HS-27A (cell line): ENCODE data around the gene DDX28.
"Not testable (repeated sequence)": the region's sequence is repeated elsewhere in the genome, so short reads cannot be mapped to it uniquely, and the experiment has no call there.

ENCODE experiments used
- DNase-seq: peaks from one replicate; pipeline ENCODE4 v3.0.0-alpha.2; 2012; ENCODE audit warnings: low read depth, missing footprints

The DDX28 gene

DNA sequence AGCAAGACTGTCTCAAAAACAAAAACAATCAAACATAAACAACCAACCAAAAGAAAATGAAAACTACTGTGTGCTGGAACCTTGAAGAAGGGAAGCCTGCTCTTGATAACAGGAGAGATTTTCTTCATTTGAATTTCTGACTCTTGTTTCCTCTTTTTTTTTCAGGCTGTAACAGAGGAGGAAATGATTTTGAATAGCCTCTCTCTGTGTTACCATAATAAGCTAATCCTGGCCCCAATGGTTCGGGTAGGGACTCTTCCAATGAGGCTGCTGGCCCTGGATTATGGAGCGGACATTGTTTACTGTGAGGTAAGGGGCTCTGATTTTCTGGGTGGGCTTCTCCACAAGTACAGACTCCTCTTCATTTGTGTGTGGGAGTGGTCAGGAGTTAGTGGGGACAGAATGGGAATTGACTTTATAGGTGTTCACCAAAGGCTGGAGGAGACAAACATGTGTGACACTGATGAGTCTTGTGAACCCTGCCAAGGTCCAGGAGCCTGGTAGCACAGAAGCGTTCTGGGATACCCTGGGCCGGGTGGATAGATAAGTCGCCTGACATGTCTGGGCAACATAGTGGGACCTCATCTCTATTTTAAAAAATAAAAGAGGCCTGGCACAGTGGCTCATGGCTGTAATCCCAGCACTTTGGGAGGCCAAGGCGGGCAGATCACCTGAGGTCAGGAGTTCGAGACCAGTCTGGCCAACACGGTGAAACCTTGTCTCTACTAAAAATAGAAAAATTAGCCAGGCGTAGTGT lies 15.0 kb upstream of the DDX28 start:
- no peak for DNase-seq

DNA sequence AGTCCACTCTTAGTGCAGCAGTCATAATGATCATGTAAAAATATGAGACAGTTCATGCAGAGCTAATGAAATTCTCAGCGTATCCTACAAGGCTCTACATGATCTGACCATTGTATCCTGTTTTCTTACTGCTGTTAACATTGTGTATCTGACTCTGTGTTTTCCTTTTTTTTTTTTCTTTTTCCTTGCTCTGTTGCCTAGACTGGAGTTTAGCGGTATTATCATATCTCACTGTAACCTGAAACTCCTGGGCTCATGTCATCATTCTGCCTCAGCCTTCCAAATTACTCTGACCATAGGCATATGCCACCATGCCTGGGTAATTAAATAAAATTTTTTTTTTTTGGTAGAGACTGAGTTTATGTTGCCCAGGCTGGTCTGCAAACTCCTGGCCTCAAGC lies 12.2 kb upstream of the DDX28 start:
- no peak for DNase-seq

DNA sequence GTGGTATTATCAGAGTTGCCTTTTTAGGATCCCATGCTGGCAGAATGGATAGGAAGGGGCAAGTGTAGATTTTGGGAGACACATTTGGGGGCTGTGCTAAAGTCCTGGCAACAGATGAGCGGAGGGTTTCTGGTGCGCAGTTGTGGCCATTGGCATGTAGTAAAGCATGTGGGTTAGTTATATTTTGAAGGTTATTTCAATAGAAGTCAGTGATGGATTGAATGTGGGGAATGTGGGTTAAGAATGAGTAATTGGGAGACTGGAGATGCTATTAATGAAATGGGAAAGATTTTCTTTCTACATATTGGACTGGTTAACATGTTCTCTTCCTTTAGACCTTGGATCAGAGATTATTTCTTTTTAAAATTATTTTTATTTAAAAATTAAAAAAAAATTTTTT lies 10.1 kb upstream of the DDX28 start:
- DNase-seq = no peak

DNA sequence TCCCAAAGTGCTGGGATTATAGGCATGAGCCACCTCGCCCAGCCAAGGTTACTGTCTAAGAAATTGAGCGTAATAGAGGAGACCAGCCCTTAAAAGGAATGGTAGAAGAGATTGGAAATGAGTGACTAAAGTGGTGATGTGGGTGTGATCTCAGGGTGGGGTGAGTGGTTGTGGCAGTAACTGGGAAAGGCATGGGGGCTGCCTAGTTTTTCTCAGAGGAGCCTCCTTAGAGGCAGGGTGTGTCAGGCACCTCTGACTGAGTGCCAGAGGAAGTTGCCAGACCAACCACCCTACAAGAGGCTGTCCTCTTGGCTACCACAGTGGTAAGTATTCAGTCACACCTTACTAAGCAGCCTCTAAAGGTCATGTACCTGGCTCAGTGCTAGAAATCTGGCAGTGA lies 8.9 kb upstream of the DDX28 start:
- DNase-seq = peak; percentile 31

DNA sequence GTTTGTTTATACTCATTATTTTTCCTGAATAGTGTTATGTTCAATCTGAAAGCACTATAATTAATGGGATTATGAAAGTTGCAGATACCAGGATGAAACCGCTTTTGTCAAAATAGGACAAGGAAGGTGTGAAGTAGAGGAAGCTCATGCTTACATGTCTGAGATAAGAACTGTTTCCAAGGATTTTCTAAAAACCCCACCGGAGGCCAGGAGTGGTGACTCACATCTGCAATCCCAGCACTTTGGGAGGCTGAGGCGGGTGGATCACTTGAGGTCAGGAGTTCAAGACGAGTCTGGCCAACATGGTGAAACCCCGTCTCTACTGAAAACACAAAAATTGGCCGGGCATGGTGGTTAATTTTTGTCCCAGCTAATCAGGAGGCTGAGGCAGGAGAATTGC lies 7.1 kb upstream of the DDX28 start:
- not testable (repeated sequence) for DNase-seq

DNA sequence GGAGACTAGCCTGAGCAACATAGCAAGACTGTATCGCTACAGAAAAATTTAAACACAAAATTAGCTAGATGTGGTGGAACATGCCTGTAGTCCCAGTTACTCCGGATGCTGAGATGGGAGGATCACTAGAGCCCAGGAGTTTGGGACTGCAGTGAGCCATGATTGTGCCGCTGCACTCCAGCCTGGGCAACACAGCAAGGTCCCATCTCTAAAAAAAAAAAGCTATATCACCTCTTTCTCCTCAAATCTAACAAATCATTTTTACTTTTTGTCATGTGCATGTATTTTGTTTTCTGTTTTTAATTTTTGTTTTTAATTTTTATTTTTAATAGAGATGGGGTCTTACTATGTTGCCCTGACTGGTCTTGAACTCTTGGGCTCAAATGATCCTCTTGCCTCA lies 6.0 kb upstream of the DDX28 start:
- no peak for DNase-seq

DNA sequence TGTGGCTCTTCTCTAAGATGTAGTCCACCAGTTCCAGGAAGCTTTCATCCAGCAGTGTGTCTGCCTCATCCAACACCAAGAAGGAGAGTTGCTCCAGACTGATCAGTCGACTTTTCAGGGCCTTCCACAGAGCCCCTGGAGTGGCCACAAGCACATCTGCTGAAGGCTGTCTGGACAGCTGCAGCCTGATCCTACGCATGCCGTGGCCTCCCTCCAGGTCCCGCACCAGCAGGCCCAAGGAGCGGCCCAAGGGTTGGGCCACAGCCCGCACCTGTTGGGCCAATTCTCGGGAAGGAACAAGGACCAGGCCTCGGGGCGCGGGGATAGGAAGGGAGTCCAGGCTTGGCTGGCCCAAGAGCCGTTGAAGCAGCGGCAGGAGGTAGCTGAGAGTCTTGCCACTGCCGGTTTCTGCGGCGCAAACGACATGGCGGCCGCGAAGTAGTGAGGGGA lies 729 bp downstream of the DDX28 start:
- DNase-seq = no peak

DNA sequence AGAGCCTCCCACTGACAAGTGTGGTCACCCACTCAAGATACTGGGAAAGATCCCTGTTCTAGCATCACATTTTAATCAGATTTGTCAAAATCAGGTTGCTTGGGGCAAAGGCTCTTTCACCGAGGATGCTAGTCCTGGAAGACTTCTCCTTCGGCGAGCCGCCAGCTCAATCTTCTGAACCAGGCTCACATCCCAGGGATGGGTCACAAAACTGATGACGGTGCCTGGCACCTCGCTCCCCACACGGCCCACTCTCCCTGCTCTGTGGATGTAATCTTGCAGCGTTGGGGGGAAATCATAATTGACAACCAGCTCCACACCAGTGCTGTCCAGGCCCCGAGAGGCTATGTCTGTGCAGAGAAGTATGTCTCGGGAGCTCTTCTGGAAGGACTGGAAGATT lies 1.5 kb downstream of the DDX28 start:
- no peak for DNase-seq

DNA sequence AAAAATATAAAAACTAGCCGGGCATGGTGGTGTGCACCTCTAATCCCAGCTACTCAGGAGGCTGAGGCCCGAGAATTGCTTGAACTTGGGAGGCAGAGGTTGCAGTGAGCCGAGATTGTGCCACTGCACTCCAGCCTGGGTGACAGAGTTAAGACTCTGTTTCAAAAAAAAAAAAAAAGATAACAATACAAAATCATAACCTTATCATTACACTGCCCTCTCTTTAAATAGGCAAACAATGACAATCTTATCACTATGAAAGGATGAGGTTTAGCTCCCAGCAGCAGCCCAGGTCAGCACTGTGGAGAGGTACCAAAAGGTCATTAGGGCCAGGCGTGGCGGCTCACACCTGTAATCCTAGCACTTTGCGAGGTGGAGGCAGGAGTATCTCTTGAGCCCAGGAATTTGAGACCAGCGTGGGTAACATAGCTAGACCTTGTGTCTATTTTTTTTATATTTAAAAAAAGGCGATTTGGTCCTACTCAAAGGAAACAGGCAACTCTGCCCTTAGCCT lies 3.8 kb downstream of the DDX28 start:
- no peak for DNase-seq

DNA sequence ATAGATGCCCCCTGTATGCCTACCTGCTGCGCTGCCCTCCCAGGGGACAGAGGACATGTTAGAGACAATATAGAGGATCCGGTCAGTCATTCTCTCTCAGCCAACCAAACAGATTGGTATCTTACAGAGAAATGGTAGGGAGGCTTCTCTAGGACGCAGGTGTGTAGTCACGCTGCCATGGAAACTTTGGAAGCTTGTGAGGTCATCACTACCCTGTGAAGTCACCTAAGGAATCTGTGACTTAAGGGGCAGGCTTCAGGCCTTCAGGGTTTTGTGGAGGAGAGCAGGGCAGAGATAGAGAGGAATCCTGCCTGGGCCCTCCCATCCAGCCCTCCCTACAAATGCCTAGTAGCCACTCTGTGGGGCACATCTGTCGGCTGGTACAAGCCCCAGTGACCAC lies 7.4 kb downstream of the DDX28 start, which contains the start of gene DPEP2NB:
Gene DPEP2NB, minus strand, starts transcription at position 231 of the 400 bp plus-strand sequence. Its CDS starts 141 bp downstream, at position 90.
- no peak for DNase-seq

DNA sequence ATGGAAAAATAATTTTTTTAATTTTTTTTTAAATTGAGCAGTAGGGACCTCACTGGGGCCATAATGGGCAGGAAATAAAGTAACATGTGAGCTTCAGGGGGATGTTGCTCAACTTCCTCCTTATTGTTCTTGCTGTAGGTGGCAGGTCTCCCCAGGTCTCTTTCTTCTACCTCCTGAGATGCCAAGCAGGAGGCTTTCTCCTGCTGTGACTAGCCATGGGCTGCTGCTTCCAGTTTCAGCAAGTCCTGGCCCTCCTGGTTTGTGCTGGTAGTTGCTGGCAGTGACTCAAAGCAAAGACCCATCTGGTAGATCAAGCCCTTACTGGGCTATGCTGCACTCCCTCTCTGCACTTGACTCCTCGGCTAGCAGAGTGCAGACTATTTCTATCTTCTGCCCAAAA lies 9.6 kb downstream of the DDX28 start:
- no peak for DNase-seq

DNA sequence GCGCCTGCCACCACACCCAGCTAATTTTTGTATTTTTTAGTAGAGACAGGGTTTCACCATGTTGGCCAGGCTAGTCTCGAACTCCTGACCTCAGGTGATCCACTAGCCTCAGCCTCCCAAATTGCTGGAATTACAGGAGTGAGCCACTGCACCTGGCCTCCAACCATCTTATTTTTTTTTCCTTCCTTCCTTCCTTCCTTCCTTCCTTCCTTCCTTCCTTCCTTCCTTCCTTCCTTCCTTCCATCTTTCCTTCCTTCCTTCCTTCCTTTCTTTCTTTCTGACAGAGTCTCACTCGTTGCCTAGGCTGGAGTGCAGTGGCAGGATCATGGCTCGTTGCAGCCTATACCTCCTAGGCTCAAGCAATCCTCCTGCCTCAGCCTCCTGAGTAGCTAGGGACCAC lies 13.2 kb downstream of the DDX28 start:
- not testable (repeated sequence) for DNase-seq

DNA sequence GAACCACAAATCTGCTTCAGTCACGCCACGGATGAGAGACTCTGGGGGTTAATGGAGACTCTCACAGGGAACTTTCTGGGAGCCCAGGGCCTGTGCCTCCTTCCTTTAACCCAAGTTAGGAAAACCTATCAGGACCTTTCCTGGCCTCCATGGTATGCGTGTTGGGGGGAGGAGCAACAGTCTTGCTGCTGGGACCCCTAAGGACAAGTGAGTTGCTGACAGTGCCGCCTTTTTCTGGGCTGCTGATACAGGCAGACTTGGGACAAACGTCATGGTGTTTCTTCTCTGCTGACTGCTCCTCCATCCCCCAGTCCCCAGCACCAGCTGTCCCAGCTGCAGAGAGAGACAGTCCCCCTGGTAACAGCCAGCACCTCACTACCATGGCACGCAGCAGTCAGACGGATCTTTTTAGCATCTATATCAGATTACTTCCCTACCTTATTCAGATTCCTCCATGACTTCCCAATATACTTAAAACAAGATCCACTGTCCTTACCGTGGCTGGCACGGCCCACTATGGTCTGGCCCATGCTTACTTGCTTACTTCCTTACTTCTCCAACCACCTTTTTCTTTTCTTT lies 13.8 kb downstream of the DDX28 start:
- no peak for DNase-seq

DNA sequence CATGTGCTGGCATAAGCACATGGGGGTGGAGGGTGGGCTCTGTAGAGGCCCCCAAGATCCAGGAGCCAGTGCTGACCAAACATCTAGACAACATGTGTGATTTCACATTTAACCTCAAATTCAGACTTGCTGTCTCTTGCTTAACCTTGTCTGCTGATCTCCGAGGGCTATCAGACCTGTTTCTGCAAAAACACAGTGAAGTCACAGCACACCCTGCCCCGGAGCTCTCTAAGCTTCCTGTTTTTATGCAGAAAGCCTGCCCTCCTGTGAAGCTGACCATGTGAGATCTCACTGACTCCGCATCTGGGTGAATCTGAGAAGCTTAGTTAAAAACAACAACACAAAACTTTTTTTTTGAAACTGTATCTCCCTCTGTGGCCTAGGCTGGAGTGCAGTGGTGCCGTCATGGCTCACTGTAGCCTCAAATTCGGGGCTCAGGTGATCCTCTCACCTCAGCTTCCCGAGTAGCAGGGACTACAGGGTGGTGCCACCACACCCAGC lies 17.2 kb downstream of the DDX28 start:
- DNase-seq = no peak

DNA sequence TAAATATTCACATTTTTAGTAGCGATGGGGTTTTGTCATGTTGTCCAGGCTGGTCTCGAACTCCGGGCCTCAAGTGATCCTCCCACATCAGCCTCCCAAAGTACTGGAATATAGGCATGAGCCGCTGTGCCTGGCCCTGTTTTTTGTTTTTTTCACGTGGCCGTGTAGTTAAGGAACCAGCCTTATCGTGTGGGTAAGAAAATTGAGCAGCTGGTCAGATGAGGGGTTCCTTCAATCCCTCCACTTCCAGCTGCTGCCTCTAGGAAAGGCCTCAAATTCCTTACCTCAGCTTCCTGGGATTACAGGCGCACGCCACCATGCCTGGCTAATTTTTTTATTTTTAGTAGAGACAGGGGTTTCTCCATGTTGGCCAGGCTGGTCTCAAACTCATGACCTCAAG lies 17.8 kb downstream of the DDX28 start:
- DNase-seq = no peak

DNA sequence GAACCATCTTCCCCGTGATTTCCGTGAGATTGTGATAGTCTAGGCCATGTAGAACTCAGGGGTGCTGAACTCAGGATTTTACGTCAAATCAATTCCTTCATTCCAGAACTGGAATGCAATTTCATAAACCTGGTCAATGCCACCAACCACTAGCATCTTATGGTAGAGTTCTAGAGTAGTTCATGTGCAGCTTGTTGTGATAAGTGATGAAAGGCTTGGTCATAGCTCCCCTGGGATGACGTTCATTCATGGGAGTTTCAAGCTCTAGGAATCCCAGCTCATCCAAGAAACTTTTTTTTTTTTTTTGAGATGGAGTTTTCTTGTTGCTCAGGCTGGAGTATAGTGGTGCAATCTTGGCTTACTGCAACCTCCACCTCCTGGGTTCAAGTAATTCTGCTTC lies 20.0 kb downstream of the DDX28 start:
- DNase-seq = no peak

DNA sequence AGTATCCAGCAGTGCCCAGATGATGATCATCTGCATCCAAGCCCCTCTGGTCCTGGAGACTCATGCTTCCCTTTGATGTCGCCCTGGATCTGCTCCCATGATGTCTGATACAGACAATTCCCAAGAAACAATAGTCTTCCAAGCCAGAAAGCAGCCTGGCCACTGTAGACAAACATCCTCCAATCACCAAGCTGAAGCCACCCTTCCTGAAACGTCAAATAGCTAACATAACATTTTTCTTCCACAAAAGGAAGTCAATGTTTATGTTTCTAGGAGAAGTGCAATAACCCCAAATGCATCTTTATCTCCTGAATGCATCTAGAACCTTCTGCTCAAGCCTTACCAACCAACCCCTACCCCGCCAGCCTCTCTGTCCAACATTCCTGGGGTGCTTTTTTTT lies 22.6 kb downstream of the DDX28 start:
- no peak for DNase-seq

DNA sequence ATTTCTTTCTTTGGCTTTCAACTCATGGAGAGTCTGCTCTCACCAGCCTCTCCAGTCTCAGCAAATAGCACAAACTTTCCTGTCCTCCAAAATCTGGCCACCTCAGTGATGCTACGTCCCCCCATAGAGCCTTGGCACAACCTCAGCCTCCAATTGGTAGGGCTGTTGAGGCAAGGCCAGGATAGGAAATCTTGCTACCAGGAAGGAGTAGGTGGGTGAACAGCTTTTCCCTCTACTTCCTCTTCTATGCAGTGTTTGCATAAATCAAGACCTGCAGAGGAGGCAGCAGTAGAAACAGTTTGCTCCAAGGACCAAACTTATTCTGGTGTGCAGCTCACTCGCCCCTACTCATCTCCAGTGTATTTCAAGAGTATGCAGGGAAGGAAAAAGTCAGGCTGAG lies 23.0 kb downstream of the DDX28 start:
- no peak for DNase-seq

DNA sequence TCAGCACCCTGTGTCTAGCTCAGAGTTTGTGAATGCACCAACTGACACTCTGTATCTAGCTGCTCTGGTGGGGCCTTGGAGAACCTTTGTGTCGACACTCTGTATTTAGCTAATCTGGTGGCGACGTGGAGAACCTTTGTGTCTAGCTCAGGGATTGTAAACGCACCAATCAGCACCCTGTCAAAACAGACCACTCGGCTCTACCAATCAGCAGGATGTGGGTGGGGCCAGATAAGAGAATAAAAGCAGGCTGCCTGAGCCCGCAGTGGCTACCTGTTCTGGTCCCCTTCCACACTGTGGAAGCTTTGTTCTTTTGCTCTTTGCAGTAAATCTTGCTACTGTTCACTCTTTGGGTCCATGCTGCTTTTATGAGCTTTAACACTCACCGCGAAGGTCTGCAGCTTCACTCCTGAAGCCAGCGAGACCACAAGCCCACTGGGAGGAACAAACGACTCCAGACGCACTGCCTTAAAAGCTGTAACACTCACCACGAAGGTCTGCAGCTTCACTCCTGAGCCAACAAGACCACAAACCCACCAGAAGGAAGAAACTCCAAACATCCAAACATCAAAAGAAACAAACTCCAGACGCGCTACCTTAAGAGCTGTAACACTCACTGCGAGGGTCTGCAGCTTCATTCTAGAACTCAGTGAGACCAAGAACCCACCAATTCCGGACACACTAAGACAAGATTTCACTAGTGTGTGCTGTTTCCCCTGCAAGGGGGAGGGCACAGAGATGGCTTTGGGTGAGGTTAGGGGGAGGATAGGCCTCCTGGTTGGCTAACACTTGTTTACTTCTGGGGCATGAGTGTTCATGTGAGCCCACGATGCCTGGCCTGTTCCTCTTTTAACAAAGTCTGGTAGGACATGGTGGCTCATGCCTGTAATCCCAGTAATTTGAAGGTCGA lies 24.0 kb downstream of the DDX28 start, which contains the start of gene DPEP2:
Gene DPEP2, minus strand, starts transcription at position 706 of the 910 bp plus-strand sequence. CDS start 6,272 bp downstream, outside the sequence.
- DNase-seq = not testable (repeated sequence)

DNA sequence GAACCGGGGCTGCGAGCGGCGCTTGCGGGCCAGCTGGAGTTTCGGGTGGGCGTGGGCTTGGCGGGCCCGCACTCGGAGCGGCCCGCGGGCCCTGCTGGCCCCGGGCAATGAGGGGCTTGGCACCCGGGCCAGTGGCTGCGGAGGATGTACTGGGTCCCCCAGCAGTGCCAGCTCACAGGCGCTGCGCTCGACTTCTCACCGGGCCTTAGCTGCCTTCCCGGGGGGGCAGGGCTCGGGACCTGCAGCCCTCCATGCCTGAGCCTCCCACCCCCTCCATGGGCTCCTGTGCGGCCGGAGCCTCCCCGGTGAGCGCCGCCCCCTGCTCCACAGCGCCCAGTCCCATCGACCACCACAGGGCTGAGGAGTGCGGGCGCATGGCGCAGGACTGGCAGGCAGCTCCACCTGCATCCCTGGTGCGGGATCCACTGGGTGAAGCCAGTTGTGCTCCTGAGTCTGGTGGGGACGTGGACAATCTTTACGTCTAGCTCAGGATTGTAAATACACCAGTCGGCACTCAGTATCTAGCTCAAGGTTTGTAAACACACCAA lies 24.7 kb downstream of the DDX28 start:
- DNase-seq = not testable (repeated sequence)

DNA sequence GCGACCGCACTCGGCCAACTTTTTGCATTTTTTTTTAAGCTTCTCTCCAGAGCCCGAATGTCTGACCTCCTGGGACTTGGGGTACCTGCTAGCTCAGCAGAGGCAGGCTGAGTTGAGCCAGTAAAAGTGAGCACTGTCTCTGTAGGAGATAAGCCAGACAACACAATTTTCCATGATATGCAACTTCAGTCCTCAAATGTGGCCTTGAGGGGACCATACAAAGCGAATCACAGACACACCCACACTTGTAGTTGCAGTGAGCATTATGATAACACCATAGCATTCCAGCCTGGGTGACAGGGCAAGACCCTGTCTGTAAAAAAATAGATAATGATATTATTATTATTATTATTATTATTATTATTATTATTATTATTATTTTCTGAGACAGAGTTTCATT lies 26.4 kb downstream of the DDX28 start:
- no peak for DNase-seq

DNA sequence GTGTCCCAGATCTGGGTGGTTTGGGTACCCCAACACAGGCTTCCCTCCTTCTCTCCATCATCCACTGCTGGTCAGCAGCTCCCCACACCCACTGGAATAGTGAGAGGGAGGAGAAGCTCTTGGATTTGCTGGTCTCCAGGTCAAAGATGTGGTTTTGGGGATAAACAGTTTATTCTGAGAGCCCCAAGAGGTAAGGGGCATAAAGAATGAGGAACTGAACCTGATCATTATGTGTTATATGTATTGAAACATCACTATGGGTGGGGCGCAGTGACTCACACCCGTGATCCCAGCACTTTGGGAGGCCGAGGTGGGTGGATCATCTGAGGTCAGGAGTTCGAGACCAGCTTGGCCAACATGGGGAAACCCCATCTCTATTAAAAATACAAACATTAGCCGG lies 27.6 kb downstream of the DDX28 start:
- DNase-seq = no peak
